ENCODE data around the gene ENGASE. TPM values are rescaled to one million over a fixed set of nuclear protein-coding genes. Genes with fewer than 3 reads are reported as not detected.

Gene ENGASE
- total and polyA plus RNA-seq, 2 of the 8 experiments (the other 6 are each of a cell fraction or from before 2014, with no cell fraction given), result 9.3 to 36.1 TPM

- FAIRE-seq, result no peak
These were observed 45.6 kb downstream of the ENGASE start for GRCh38 chr17:79120259-79120658.

More at GRCh38 chr17:79120259-79120658, 45.6 kb downstream of the ENGASE start:
- Histone ChIP-seq H3K4ac (replicated peaks; ENCODE audit: insufficient read length, low read depth, low read length) (no peak overlapping the region), H4K5ac (ENCODE audit: insufficient read length, low read depth, low read length) (no peak overlapping the region), H3K79me1 (ENCODE audit: low read depth, low read length) (no peaks in the 10 kb centered on the region), H3K23ac (ENCODE audit: insufficient read length) (no peak overlapping the region), H2AK5ac (ENCODE audit: low read depth, low read length) (no peak overlapping the region), H3K4me3 (ENCODE audit: extremely low read depth in 1 of 4, insufficient read depth in 2 of 4, low read depth in 3 of 4, low read length in 4 of 4) (no peak overlapping the region), H4K91ac (replicated peaks; ENCODE audit: insufficient read length, low read length) (no peak overlapping the region), H4K20me1 (replicated peaks in 1 of 2; ENCODE audit: control insufficient read depth in 1 of 2, insufficient read depth in 2 of 2, low read length in 2 of 2) (peaks cover 2 to 6% of the 10 kb centered on the region in 2 experiments), H4K8ac (ENCODE audit: extremely low read depth, insufficient read depth, low read length) (no peak overlapping the region), H2AFZ (ENCODE audit: low read length) (no peak overlapping the region), H3K56ac (replicated peaks; ENCODE audit: insufficient read length, low read depth, low read length) (no peak overlapping the region), H3K9ac (replicated peaks in 1 of 4; ENCODE audit: extremely low read depth in 1 of 4, low read depth in 3 of 4, low read length in 3 of 4) (no peak overlapping the region), H3K4me2 (ENCODE audit: insufficient read depth in 1 of 2, low read depth in 2 of 2, low read length in 2 of 2) (no peak overlapping the region), H3K27ac (ENCODE audit: low read depth, low read length) (no peak overlapping the region), H2BK5ac (ENCODE audit: low read depth, low read length) (no peak overlapping the region), H3K27me3 (replicated peaks in 1 of 4; ENCODE audit: control insufficient read depth in 3 of 4, extremely low read depth in 1 of 4, insufficient read depth in 3 of 4, low read length in 3 of 4) (no peaks in the 10 kb centered on the region), H3K23me2 (ENCODE audit: low read depth, low read length) (peaks cover 4% of the 10 kb centered on the region; the same call in 1 of the 2 replicates), H2BK120ac (replicated peaks; ENCODE audit: low read depth, low read length) (no peak overlapping the region), H2BK15ac (ENCODE audit: low read length) (no peak overlapping the region), H3K36me3 (ENCODE audit: control insufficient read depth in 2 of 4, insufficient read depth in 4 of 4, low read length in 3 of 4) (no peaks in the 10 kb centered on the region), H3K79me2 (ENCODE audit: control insufficient read depth in 1 of 2, insufficient read depth in 2 of 2, low read length in 2 of 2) (no peaks in the 10 kb centered on the region), H2BK12ac (ENCODE audit: low read depth, low read length) (no peak overlapping the region), H3K4me1 (replicated peaks in 1 of 4; ENCODE audit: control insufficient read depth in 3 of 4, insufficient read depth in 4 of 4, low read length in 3 of 4) (0 out of 7 replicates have a peak, but pooled peaks cover 0 to under 1% (median 0%) of the 10 kb centered on the region in 4 experiments), H3K14ac (ENCODE audit: insufficient read length) (no peak overlapping the region), H2BK20ac (ENCODE audit: low read length) (no peak overlapping the region), H3K18ac (ENCODE audit: extremely low read depth, low read length) (no peak overlapping the region), H3K9me3 (ENCODE audit: insufficient read depth in 2 of 2, low read depth in 1 of 2, low read length in 1 of 2) (no peaks in the 10 kb centered on the region)
- CTCF ChIA-PET (ENCODE audit: partially characterized antibody), result interaction anchor here (1.5 to 2.5 kb wide), 2 partner anchors 10 to 33 kb away, joined by 4 to 12 read pairs; no protein-coding TSS in a partner anchor
- TF ChIP-seq SP4 (IDR thresholded peaks at IDR 0.05; ENCODE audit: low read length) (no peak), SP2 (IDR thresholded peaks at IDR 0.05; ENCODE audit: low read length) (no peak), ZNF274 (IDR thresholded peaks at IDR 0.05; ENCODE audit: borderline replicate concordance, extremely low read depth, low read length) (no peak), FOSL1 (IDR thresholded peaks at IDR 0.05; ENCODE audit: insufficient read depth, low read depth, low read length) (no peak), PHF8 (conservative IDR thresholded peaks at IDR 0.05; ENCODE audit: low read depth, low read length) (no peak), BRCA1 (IDR thresholded peaks at IDR 0.05; ENCODE audit: low read depth, low read length) (no peak), ATF3 (IDR thresholded peaks at IDR 0.05; ENCODE audit: insufficient read depth, low read depth, low read length) (no peak), POU5F1 (IDR thresholded peaks at IDR 0.05; ENCODE audit: low read depth, low read length) (no peak), TCF12 (IDR thresholded peaks at IDR 0.05; ENCODE audit: low read depth, low read length) (no peak), BCL11A (IDR thresholded peaks at IDR 0.05; ENCODE audit: low read depth in 2 of 2, low read length in 2 of 2) (no peak), CBX5 (IDR thresholded peaks at IDR 0.05; ENCODE audit: low read depth, low read length) (no peak)
- DNase-seq (ENCODE audit: low read depth in 1 of 2, low spot score in 2 of 2), result no peak
- WGBS, 2 experiments (ENCODE audit: extremely low coverage in 1 of 2, insufficient coverage in 1 of 2, insufficient read length in 1 of 2, insufficient replicate concordance in 2 of 2, low coverage in 1 of 2, low lambda C conversion rate in 2 of 2, missing lambda C conversion rate in 1 of 2), result 78% methylated on average over 5 of the region's 5 CpGs; no CpG with 5 or more reads in 1 of the 2 experiments
- POLR2A ChIA-PET (ENCODE audit: partially characterized antibody), result no interaction called here
